ENCODE measurements around the gene CPED1. TPM values are rescaled to one million over a fixed set of nuclear protein-coding genes. Genes with fewer than 3 reads are reported as not detected.

CPED1 gene
- polyA plus RNA-seq, 1 experiment: 52.0 TPM

GRCh38 chr7:121186746-121187145 lies 198.2 kb downstream of the CPED1 start:
- CTCF ChIA-PET: interaction anchor here (0.5 to 1.5 kb wide), 2 partner anchors 10 to 19 kb away, joined by 3 read pairs; no protein-coding TSS in a partner anchor
- Histone ChIP-seq H3K27ac (ENCODE audit: low read depth, low read length) (no peak overlapping the region), H3K9me3 (ENCODE audit: control insufficient read depth, insufficient read depth, low read length) (no peaks in the 10 kb centered on the region), H3K27me3 (ENCODE audit: control insufficient read depth, insufficient read depth, low read length) (no peaks in the 10 kb centered on the region), H3K4me3 (ENCODE audit: low read depth, low read length) (no peak overlapping the region)
- POLR2A ChIA-PET: no interaction called here
- no peak for DNase-seq (ENCODE audit: low read depth, low spot score)
- TF ChIP-seq CTCF (IDR thresholded peaks at IDR 0.05; ENCODE audit: low read depth, low read length): no peak

- no peak overlapping the region for H3K27ac ChIP-seq (ENCODE audit: low read depth, low read length)
- no peak for TF ChIP-seq CTCF (IDR thresholded peaks at IDR 0.05; ENCODE audit: low read depth, low read length)
- H3K27me3 ChIP-seq (ENCODE audit: control insufficient read depth, insufficient read depth, low read length): no peaks in the 10 kb centered on the region
- POLR2A ChIA-PET: no interaction called here
- no peak overlapping the region for H3K4me3 ChIP-seq (ENCODE audit: low read depth, low read length)
- DNase-seq (ENCODE audit: low read depth, low spot score): no peak
- CTCF ChIA-PET: interaction anchor here (0.5 to 1.5 kb wide), 2 partner anchors 10 to 19 kb away, joined by 3 read pairs; no protein-coding TSS in a partner anchor
- no peaks in the 10 kb centered on the region for H3K9me3 ChIP-seq (ENCODE audit: control insufficient read depth, insufficient read depth, low read length)
Measured at GRCh38 chr7:121187222-121187621, 198.7 kb downstream of the CPED1 start.

GRCh38 chr7:121187676-121188075 lies 199.2 kb downstream of the CPED1 start:
- Histone ChIP-seq H3K27ac (ENCODE audit: low read depth, low read length) (no peak overlapping the region), H3K27me3 (ENCODE audit: control insufficient read depth, insufficient read depth, low read length) (no peaks in the 10 kb centered on the region), H3K4me3 (ENCODE audit: low read depth, low read length) (no peak overlapping the region), H3K9me3 (ENCODE audit: control insufficient read depth, insufficient read depth, low read length) (no peaks in the 10 kb centered on the region)
- no peak for DNase-seq (ENCODE audit: low read depth, low spot score)
- CTCF ChIA-PET: interaction anchor here (1.5 kb wide), 1 partner anchor 20 kb away, joined by 3 read pairs; no protein-coding TSS in a partner anchor
- POLR2A ChIA-PET: no interaction called here
- TF ChIP-seq CTCF (IDR thresholded peaks at IDR 0.05; ENCODE audit: low read depth, low read length): no peak

GRCh38 chr7:121192834-121193233 lies 204.3 kb downstream of the CPED1 start:
- POLR2A ChIA-PET: no interaction called here
- no peak for DNase-seq (ENCODE audit: low read depth, low spot score)
- no peaks in the 10 kb centered on the region for H3K9me3 ChIP-seq (ENCODE audit: control insufficient read depth, insufficient read depth, low read length)
- no peak overlapping the region for H3K4me3 ChIP-seq (ENCODE audit: low read depth, low read length)
- CTCF ChIA-PET: no interaction called here
- no peak for TF ChIP-seq CTCF (IDR thresholded peaks at IDR 0.05; ENCODE audit: low read depth, low read length)
- no peak overlapping the region for H3K27ac ChIP-seq (ENCODE audit: low read depth, low read length)
- H3K27me3 ChIP-seq (ENCODE audit: control insufficient read depth, insufficient read depth, low read length): no peaks in the 10 kb centered on the region

GRCh38 chr7:121195010-121195409 lies 206.5 kb downstream of the CPED1 start:
- no peaks in the 10 kb centered on the region for H3K9me3 ChIP-seq (ENCODE audit: control insufficient read depth, insufficient read depth, low read length)
- no peaks in the 10 kb centered on the region for H3K27me3 ChIP-seq (ENCODE audit: control insufficient read depth, insufficient read depth, low read length)
- no peak overlapping the region for H3K27ac ChIP-seq (ENCODE audit: low read depth, low read length)
- CTCF ChIA-PET: no interaction called here
- H3K4me3 ChIP-seq (ENCODE audit: low read depth, low read length): no peak overlapping the region
- no peak for DNase-seq (ENCODE audit: low read depth, low spot score)
- POLR2A ChIA-PET: no interaction called here
- TF ChIP-seq CTCF (IDR thresholded peaks at IDR 0.05; ENCODE audit: low read depth, low read length): no peak

All from AG04450 (cell line).